ENCODE data around the gene CTNNA1. TPM values are rescaled to one million over a fixed set of nuclear protein-coding genes. Genes with fewer than 3 reads are reported as not detected.
"Not testable (repeated sequence)": the region's sequence is repeated elsewhere in the genome, so short reads cannot be mapped to it uniquely, and the experiment has no call there.

Gene CTNNA1
- polyA plus RNA-seq, 1 of the 3 experiments (the other 2 are of a cell fraction): 130 TPM

DNA sequence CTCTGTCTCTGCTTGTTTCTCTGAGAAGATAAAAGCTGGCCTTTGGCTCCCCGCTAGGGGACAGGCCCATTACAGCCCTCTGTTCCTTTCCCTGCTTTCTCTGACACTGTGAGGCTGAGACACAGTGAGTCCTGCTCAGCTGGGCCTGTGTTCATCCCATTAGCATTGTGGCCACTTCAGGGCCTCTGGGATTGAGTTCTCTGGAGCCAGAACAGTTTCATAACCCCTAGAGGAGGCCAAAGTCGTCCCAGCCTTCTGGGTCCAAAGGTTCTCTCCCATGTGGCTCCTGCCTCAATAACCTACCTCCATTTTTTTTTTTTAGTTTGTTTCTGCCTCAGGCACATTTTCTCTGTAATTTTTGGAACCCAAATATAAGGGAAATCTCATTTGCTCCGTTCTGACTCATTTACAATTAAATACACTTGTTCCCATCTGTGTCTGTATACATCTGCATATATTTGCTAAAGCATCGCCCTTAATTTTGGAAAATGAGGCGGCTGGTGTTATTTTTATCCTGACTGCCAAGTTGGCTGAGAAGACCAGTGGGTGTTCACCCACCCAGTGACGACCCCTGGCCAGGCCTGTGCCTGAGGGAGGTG, 27.3 kb upstream of the CTNNA1 start:
- Histone ChIP-seq H3F3A (replicated peaks; ENCODE audit: insufficient read depth) (no peaks in the 10 kb centered on the region), H3K9me2 (no peaks in the 10 kb centered on the region), H3K27me3 (ENCODE audit: insufficient read depth) (0 out of 2 replicates have a peak, but pooled peaks cover 8% of the 10 kb centered on the region), H3K9me3 (no peaks in the 10 kb centered on the region), H3K36me3 (replicated peaks in 1 of 2; ENCODE audit: control insufficient read depth in 1 of 2, insufficient read depth in 2 of 2, low read length in 1 of 2) (no peaks in the 10 kb centered on the region), H3K27ac (ENCODE audit: low read depth in 2 of 2, low read length in 1 of 2) (no peak overlapping the region), H3K4me1 (ENCODE audit: control insufficient read depth in 1 of 2, insufficient read depth in 2 of 2, low read depth in 1 of 2, low read length in 1 of 2) (peaks cover 0 to 19% of the 10 kb centered on the region in 2 experiments; a peak in 1 of 4 replicates), H2AFZ (ENCODE audit: low read depth) (no peak overlapping the region), H3K4me3 (ENCODE audit: low read depth in 2 of 2, low read length in 1 of 2) (no peak overlapping the region), H4K20me1 (ENCODE audit: insufficient read depth) (no peaks in the 10 kb centered on the region), H3K79me2 (ENCODE audit: insufficient read depth) (no peaks in the 10 kb centered on the region), H3K9ac (no peak overlapping the region), H3K4me2 (no peak overlapping the region)
- no peak for DNase-seq
- ChIA-PET POLR2A (interaction anchor here (1.3 kb wide), 1 partner anchor 10 kb away, joined by 3 read pairs; no protein-coding TSS in a partner anchor), CTCF (interaction anchor here (0.9 to 1.3 kb wide), 3 partner anchors 21 to 224 kb away, joined by 3 to 4 read pairs (median 3); no protein-coding TSS in a partner anchor)
- WGBS (ENCODE audit: low lambda C conversion rate): 76% methylated on average over 6 of the region's 6 CpGs
- TF ChIP-seq CHD2 (IDR thresholded peaks at IDR 0.05; ENCODE audit: low read length, partially characterized antibody): no peak

DNA sequence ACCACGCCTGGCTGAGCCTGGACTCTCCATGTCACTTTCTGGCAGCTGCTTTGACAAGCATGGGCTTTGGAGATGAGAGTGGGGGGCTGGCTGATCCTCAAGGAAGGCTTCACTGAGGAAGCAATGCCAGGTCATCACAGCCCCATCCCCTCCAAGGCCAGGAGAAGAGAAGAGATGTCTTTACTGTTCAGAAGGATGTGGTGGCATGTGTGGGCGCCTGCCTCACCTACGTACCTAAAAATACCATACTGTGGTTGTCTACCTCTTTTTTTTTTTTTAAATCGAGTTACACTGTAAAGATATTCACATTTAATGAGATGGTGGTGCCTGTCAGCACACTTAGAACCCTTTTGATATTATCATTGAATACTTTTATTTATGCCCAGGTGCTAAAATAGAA, 26.4 kb upstream of the CTNNA1 start:
- TF ChIP-seq TCF12 (IDR thresholded peaks at IDR 0.05) (no peak), JUND (IDR thresholded peaks at IDR 0.05) (no peak), SMC3 (IDR thresholded peaks at IDR 0.05; ENCODE audit: low read depth, low read length) (no peak), NFIC (IDR thresholded peaks at IDR 0.05; ENCODE audit: borderline replicate concordance) (no peak), GABPA (IDR thresholded peaks at IDR 0.05; ENCODE audit: low read depth) (no peak), TAF1 (IDR thresholded peaks at IDR 0.05; ENCODE audit: borderline replicate concordance, low read depth, low read length) (no peak), FOXJ3 (CRISPR knock-in tag; IDR thresholded peaks at IDR 0.05) (no peak), USF2 (IDR thresholded peaks at IDR 0.05; ENCODE audit: borderline replicate concordance, low read depth, low read length) (no peak), RFX5 (IDR thresholded peaks at IDR 0.05; ENCODE audit: low read length) (no peak)
- Histone ChIP-seq H2AFZ (ENCODE audit: low read depth) (no peak overlapping the region), H3K27ac (ENCODE audit: low read depth in 2 of 2, low read length in 1 of 2) (no peak overlapping the region), H4K20me1 (ENCODE audit: insufficient read depth) (no peaks in the 10 kb centered on the region), H3K4me2 (no peak overlapping the region), H3F3A (replicated peaks; ENCODE audit: insufficient read depth) (no peaks in the 10 kb centered on the region), H3K36me3 (replicated peaks in 1 of 2; ENCODE audit: control insufficient read depth in 1 of 2, insufficient read depth in 2 of 2, low read length in 1 of 2) (no peaks in the 10 kb centered on the region), H3K4me3 (ENCODE audit: low read depth in 2 of 2, low read length in 1 of 2) (no peak overlapping the region), H3K79me2 (ENCODE audit: insufficient read depth) (no peaks in the 10 kb centered on the region), H3K4me1 (ENCODE audit: control insufficient read depth in 1 of 2, insufficient read depth in 2 of 2, low read depth in 1 of 2, low read length in 1 of 2) (peaks cover 0 to 19% of the 10 kb centered on the region in 2 experiments; a peak in 1 of 4 replicates), H3K27me3 (ENCODE audit: insufficient read depth) (0 out of 2 replicates have a peak, but pooled peaks cover 7% of the 10 kb centered on the region), H3K9ac (no peak overlapping the region), H3K9me3 (no peaks in the 10 kb centered on the region), H3K9me2 (no peaks in the 10 kb centered on the region)
- POLR2A ChIA-PET: no interaction called here
- no peak for DNase-seq
- WGBS (ENCODE audit: low lambda C conversion rate): 80% methylated on average over 3 of the region's 4 CpGs
- CTCF ChIA-PET: no interaction called here

DNA sequence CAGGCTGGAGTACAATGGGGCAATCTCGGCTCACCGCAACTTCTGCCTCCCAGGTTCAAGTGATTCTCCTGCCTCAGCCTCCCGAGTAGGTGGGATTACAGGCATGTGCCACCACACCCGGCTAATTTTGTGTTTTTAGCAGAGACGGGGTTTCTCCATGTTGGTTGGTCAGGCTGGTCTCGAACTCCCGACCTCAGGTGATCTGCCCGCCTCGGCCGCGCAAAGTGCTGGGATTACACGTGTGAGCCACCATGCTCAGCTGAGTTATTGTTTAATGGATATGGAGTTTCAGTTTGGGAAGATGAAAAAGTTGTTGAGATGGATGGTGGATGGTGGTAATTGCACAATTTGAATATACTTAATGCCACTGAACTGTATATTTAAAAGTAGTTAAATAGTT, 22.7 kb upstream of the CTNNA1 start:
- H3K9ac ChIP-seq; H3K4me3 ChIP-seq (ENCODE audit: low read depth in 2 of 2, low read length in 1 of 2); CTCF ChIA-PET; H3K79me2 ChIP-seq (ENCODE audit: insufficient read depth); H3K27ac ChIP-seq (ENCODE audit: low read depth in 2 of 2, low read length in 1 of 2); H3K4me1 ChIP-seq (ENCODE audit: control insufficient read depth in 1 of 2, insufficient read depth in 2 of 2, low read depth in 1 of 2, low read length in 1 of 2); H3K9me3 ChIP-seq; DNase-seq; POLR2A ChIA-PET; H3F3A ChIP-seq (replicated peaks; ENCODE audit: insufficient read depth); H4K20me1 ChIP-seq (ENCODE audit: insufficient read depth); H3K27me3 ChIP-seq (ENCODE audit: insufficient read depth); H3K4me2 ChIP-seq; H2AFZ ChIP-seq (ENCODE audit: low read depth); H3K36me3 ChIP-seq (replicated peaks in 1 of 2; ENCODE audit: control insufficient read depth in 1 of 2, insufficient read depth in 2 of 2, low read length in 1 of 2); H3K9me2 ChIP-seq: not testable (repeated sequence)
- 91% methylated on average over 12 of the region's 12 CpGs for WGBS (ENCODE audit: low lambda C conversion rate)

Data from SK-N-SH (cell line).